Activated CD4-positive, alpha-beta T cell treated with anti-CD3 and anti-CD28 coated beads, Interleukin-10, Interleukin-2, amounts not matched to agents 100 ng/mL and 50 ng/mL, durations not matched to agents 16 hours and 8 hours (primary cell): ENCODE measurements around the gene EPM2A.
A peak's percentile ranks its signal among the peaks of the same experiment; 100 is the strongest.

Source experiments
- DNase-seq: peaks from one replicate; pipeline ENCODE4 v3.0.0-alpha.2; 2020

The EPM2A gene

DNA sequence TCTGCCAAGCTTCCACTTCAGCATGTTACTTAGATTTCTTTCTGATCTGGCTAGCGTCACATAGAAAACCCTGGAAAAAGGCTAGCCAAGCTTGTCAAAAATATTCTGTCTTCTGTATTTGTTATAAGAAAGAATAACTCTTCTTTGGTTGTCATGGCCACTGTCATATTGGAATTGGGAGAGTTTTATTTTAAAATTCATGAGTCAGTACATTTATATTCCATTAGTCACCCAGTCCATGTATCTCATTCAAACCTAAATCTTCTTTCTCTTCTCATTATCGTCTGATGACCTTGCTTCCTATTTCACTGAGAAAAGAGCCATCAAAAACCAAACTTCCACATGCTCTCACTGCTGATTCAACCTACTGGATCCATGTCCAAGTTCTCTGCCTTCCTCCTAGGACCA, 65.7 kb downstream of the EPM2A start:
- no peak for DNase-seq

DNA sequence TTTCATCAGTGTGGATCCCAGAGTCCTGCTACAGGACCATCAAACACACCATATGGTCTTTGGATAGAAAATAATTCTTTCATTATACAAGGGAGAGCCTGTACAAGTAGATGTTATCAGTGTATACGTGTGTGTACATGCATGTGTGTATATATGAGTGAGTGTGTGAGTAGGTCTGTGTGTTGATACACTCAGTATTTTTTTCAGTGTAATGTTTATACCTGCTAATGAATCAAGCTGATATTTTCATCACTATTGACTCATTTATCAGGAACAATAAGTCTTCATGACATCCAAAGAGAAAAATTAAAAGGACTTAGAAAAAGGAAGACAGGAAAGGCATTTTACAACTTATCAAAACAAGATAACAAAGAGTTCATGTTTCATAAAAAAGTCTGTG, 66.5 kb downstream of the EPM2A start:
- no peak for DNase-seq

DNA sequence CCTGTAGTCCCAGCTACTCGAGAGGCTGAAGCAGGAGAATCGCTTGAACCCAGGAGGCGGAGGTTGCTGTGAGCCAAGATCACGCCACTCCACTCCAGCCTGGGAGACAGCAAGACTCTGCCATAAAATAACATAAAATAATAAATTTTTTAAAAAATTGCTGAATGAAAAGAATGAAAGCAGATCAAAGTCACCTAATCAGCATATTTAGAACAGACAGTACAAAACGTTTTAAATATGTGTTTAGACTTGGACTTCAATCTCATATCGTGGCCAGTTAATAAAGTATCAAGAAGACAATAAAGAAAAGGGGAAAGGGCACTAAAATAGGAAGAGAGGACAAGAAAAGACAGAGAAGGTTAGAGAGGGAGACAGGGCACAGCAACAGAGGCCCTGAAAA, 74.6 kb downstream of the EPM2A start:
- DNase-seq: no peak

DNA sequence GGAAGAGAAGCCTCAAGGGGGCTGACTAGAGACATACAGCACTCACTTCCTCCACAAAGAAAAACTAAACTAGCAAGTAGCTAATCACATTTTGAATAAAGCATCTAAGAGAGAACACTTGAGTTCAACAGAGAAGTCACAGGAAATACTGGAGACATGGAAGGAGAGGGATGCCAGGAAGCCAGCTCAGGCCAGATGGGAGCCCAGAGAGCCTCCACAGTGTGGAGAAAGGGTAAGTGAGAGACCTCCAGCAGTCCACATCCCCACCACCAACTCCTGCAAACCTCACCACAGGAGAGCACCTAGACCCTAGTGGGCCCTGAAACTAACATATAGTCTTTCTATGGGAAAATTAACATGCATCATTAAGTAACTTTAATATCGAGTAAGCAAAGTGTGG, 79.2 kb downstream of the EPM2A start:
- DNase-seq: no peak

DNA sequence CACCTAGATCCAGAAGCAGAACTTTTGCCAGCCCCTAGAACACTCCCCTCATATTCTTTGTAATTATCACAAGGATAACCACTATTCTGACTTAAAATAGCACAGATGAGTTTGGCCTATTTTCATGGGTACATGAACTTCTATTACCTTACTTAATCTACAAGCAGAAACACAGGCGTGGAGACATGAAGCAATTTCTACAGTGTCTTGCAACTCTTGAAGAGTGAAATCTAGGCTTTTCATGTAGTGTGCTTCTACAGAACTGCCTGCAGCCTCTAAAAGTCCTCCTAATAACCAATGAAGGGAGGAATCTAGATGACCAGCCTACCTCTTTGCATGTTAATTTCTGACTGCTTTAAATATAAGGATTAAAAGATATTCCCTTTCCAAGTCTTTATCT, 82.7 kb downstream of the EPM2A start:
- DNase-seq: no peak

DNA sequence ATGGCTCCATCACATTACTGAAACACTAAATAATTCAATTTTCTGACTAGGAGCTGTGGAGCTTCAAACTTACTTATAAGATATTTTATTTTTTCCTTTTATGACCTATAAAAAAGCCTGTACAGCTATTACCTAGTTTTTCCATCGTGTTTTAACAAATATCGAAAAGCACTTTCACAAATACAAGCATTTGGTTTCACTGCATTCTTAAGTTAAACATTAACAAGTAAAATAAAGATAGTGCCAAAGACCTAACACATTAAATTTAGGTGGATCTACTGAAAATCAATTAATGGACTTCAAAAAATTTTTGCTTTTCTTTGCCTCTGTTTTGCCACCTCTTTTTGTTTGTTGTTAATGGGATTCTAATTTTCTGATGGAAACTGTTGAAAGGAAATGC, 83.3 kb downstream of the EPM2A start:
- no peak for DNase-seq

DNA sequence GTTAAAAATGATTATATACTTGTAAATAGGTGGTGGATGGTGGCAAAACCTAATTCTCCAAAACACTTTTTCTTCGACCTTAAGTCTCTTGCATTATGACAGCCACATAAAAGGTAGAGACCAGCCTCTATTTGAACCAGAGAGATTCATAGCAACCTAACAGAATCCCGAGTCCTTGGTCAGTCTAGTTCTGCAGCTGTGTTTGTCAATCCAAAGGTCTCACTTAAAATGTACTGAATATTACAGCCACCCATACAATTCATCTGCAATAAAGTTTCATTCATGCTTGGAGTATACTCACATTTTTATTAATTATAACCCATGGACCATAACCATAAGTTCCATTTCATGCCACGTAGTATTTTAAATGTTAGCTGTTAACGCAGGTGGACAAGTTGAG, 87.2 kb downstream of the EPM2A start:
- no peak for DNase-seq

DNA sequence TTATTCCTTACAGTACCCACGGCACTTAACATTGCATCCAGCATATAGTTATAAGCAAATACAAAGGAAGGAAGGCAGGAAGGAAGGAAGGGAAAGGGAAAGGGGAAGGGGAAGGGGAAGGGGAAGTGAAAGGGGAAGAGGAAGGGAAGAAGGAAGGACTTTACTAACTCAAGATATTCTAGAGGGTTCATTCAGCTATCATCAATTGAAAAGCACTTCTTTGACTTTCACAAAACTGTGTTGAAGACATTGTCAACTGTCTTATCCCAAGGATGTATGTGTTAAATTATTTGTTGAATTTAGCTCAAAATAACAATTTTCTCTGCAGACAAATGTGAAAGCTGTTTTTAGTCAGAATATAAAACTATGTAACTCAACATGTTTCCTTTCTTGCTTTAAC, 87.7 kb downstream of the EPM2A start:
- no peak for DNase-seq

DNA sequence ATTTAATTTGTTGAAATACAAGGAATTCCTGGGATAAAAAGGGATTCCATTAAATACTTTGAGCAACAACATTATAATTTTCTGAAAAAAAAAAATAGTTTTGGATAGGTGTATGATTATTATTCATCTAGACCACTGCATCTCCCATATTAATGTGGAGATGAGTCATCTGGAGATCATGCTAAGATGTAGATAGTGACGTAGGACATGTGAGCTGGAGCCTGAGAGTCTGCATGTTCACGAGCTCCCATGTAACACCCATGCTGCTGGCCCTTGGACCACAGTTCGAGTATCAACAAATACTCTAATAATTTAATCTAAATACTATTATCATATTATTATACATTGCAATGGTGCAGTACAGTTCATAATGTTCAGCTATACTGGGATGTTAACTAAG, 91.6 kb downstream of the EPM2A start:
- no peak for DNase-seq

DNA sequence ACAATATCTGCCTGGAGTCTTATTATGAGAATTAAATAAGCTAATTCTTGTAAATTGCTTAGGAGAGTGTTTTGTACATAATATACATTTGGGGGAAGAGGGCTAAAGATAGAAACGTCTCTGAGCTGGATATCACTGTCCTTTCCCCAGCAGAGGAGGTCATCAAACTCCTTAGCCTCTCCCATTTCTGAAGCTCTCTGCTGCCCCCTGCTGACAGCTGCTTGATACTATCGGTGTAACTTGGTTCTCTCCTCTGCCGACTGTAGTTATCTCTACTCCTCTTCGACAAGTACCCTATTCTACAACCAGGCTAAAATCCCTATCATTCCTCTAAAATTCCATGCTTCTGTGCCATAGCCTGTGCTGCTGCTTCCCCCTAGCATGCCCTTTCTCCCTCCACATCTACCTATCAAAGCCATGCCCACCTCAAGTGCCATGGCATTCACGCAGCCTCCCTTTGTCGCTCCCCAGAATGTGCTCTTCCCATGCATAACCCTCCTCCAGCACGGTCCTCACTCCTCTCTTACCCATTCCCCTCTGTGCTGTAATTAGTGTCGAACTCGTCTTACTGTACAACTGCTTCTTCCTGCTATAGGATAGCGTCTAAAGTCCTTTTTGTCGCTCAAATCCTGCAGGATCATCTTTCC, 101.2 kb downstream of the EPM2A start:
- DNase-seq: peak; percentile 81

DNA sequence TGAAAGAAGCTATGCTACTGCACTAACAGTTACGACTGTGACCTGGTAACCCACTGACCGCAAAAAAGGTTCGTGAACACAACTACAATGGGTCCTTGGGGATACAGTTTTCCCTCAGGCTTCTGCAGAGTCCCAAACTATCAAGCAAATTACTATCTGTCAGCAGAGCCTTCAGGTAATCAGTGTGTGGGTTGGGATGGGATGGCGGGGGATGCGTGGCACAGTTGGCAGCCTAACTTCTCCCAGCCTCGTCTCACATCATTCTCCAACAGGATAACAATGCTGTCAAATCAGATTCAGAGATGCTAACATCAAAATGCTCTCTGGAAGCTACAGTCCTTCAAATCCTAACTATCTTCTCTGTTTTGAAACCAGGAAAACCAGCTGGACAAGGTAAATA, 102.3 kb downstream of the EPM2A start:
- no peak for DNase-seq

DNA sequence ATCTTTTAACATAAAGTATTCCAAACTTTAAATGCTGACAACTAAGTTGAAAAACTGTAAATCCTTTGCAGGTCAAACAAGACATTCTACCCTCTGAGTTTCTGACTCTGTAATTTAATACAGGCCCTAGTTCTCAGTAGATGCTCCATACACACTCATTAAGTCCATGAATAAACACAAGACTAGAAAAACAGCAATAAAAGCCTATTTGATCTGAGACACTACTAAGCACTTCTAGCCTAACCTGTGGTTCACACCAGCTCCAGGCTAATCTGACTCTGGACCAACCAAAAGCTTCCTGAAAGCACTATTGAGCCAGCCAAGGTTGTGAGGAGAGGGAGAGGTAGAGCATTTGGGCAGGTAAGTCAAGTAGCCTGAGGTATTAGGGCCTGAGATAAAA, 103.9 kb downstream of the EPM2A start:
- no peak for DNase-seq

DNA sequence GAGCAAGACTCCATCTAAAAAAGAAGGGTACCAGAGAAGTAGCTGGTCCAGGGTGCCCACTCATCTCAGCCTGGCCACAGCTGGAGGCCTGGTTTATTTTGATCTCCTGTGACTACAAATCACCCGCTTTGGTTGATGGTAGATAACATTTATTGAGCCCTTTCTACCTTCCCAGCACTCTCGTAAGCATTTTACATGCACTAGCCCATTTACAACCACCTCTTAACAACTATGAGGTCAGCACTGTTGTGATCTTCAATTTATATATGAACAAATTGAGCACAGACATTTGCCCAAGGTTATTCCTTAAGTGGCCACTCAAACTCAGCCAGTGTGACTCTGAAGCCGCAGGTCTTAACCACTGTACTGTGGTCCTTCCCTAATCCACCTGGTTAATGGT, 104.7 kb downstream of the EPM2A start:
- no peak for DNase-seq

DNA sequence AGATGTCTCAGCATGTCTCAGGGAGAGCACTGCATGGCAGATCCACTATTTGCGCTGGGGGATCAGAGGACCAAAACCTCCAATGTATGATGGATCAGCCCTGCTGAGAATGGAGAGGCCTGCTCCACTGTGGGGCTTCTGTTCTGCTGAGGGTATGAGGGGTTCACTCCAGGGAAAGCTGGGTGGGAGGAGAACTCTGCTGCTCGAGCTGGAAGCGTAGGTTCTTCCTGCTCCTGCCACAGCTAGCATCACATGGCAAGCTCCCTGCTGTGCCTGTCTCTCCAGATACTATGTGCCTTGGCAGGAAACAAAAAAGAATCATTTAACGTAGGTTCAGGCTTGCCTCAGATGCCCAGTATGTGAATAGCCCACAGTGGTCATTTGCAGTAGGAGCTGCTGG, 105.8 kb downstream of the EPM2A start:
- DNase-seq: no peak

DNA sequence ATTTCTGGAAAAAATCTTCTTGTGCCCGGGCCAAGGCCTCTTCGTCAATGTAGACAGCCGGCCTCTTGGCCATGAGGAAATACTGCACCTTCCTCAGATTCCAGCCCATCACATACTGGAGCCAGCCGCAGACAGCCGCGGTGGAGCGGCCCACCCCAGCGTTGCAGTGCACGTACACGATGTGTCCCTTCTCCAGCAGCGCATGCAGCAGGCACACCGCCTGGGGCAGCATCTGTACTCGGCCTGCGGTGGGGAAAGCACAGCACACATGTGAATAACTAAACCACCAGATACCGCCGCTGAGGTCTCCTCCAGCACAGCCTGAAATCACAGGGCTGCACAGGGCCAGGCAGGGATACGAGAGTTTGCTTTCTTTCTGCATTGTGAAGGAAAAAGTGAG, 107.9 kb downstream of the EPM2A start:
- no peak for DNase-seq

DNA sequence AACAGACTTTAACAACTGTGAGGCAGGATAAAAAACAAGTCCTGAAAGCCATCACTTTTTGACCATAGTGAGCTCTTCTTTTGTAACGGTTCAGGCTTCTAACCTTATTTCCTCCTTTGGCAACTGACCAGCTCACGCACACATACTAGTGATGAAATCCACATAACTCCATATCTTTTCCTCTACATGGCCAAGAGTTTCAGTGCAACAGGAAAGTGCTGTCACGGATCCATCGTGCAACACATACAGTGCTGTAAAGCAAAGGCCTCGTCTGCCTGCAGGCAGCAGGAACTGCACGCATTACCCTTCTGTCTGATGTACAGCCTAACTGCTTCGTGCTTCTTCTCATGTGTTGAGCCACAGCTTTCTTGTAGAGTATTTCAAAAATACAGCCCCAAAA, 108.5 kb downstream of the EPM2A start:
- DNase-seq: no peak

DNA sequence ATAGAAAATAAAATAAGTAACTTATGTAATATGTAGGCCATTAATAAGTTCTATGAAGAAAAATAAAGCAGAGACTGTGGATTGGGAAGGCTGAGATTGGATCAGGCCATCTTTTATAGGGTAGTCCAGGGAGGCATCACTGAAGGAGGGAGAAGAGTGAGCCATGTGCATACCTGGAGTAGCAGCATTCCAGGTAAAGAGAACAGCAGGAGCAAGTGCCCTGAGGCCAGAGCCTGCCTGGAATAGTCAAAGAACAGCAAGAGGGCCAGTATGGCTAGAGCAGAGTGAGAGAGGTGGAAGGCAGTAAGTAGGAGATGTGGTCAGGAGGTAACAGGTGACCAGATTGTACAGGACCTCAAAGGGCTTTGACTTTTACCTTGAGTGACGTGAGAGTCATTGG, 112.1 kb downstream of the EPM2A start:
- DNase-seq: no peak

DNA sequence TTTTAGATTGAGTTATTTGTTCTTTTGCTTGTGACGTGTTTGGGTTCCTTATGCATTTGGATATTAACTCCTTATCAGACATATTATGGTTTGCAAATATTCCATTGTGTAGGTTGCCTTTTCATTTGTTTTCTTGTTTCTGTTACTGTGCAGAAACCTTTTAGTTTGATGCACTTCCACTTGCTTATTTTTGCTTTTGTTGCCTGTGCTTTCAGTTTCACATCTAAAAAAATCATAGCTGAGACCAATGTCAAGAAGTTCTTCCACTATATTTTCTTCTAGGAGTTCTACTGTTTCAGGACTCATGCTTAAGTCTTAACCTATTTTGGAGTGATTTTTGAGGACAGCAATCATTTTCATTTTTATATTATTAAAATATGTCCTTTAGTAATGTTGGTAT, 113.5 kb downstream of the EPM2A start:
- no peak for DNase-seq

DNA sequence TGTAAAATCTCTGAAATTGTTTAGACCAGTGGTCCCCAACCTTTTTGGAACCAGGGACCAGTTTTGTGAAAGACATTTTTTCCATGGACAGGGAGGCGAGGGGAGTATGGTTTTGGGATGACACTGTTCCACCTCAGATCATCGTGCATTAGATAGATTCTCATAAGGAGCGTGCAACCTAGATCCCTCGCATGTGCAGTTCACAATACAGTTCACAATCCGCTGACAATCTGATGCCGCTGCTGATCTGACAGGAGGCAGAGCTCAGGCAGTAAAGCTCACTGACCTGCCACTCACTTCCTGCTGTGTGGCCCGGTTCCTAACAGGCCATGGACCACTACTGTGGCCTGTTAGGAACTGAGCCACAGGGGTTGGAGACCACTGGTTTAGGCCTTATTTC, 115.2 kb downstream of the EPM2A start:
- DNase-seq: no peak

DNA sequence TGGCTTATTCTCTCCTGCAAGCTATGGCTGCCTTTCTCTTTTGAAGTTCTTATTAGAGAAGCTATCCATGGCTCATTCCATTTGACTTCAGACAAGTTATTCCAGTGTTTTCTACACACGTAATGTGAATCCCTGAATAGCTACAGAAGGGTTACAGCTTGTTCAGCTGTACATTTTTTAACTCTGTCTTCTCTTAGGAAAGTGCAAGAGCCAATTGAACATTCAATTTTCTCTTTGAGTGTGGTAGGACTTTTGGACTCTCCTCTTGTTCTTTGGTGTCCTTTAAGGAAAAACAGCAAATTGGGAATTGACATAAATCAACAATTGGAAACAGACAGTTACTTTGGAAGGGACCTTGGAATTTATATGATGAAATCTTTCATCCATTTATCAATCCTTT, 125.8 kb downstream of the EPM2A start:
- no peak for DNase-seq

DNA sequence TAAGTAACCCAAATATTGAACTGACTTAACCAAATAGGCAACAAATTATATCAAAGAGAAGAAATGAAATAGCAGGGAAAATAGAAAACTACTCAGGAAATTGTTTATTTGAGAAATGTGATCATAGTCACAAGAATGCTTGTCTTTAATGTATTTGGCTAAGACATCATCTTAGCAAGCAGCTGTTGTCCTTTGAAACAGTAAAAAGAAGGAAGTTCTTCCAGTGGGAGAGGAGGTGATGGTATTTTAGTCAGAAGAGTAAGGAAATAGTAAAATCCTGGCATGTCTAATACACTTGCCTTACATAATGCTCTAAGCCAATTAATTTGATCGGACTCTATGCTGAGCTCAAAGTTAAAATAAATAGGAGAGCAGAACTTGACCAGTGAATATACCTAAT, 126.5 kb downstream of the EPM2A start:
- DNase-seq: no peak

DNA sequence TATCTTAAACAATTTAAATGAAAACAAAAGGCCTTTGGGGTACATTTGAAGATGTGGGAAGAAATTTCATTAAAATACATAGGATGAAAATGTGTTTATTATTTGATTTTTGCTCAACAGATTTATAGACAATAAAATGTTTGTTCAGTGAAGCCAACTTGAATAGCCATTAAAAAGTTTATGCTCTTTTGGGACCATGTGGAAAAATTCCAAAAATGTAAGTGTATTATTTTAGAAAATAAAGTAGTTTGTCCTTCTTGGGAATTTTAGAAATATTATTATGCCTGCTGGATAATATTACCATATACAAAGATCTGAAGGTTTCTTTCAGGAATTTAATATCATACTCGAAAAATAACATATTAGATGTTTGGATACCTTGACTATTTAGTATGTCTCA, 131.3 kb downstream of the EPM2A start:
- no peak for DNase-seq

DNA sequence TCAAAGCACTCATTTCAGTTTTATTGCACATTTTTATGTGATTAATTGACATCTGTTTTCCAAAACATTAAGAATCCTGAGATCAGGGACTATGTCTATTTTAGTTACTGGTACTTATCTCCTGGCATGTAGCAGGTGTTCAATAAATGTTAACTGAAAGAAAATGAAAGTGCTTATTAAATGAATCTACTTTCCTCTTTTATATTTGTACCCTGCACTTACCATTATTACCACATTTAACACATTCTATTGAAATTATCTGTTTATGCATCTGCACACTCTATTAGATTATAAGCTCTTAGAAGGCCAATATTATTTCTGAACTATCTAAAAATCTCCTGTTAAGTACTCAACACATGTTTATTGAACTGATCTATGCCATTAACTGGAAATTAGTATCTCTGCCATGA, 131.9 kb downstream of the EPM2A start:
- no peak for DNase-seq

DNA sequence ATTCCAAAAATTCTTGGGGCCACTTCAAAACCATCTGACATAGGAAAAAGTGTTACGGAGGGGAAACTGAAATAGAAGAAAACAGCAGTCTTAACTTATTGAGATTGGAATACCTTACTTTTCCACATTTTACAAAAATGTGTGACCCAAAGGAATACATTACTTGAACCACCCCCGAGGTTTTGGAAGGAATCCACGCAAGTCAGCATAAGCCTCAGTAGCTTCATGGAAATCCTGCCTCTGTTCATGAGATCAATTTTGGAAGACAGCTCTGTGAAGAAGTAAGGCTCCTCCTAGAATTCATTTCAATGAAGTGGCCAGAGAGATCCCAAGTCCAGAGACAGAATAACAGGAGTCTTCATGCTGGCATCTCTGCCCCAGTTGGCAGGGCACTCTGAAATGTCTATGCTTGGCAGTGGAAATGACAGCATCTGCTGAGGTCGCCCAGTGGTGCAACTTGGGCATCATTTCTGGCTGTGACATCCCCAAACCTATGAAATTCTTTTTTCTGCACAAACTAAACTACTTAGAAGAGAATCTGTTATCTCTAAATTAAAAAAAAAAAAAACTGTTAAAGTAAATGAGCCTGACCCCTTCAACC, 132.5 kb downstream of the EPM2A start:
- DNase-seq: no peak

DNA sequence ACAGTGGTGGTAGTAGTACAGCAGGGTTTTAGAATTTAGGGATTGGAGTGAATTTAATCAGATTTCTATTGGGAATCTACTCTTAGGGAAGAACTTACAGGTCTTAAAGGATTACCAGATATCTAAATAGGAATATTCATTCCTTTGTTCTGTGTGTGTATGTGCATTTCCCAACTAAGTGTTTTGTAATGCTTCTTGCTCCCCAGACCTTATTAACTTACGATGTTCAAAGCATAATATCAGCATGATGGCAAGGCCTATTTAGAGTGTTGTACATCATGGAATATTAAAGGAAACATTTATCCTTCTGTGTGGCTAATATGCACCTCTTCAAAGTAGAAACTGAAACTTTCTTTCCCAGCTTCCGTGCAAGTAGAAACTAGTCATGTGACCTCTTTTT, 133.9 kb downstream of the EPM2A start:
- no peak for DNase-seq

DNA sequence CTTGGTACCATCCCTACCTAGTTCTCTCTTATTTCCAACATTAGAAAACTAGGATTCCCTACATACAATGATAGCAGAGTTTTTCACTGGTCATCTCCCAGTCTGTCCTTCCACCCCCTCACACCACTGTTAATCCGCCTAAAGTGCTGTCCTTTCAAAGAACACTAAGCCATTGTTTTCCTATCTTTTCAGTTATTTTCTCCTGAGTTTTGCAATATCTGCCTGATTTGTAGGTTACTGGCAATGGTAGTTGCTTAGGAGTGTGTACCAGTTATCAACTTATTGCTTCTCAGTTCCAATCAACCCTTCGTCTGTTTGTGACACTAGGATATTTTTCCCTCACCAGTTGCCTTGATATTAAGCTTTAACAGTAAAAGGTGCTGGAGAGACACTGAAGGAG, 135.0 kb downstream of the EPM2A start:
- no peak for DNase-seq
